HL-60 (cell line): Measurements from ENCODE around the gene TRIP10.

ENCODE experiments used
- DNase-seq, 2 experiments: peaks; one replicate each; pipeline ENCODE4 v3.0.0-alpha.2; 2010 to 2020; ENCODE audit warnings: low read depth in 1 of 2, low spot score in 1 of 2
- H3K27ac ChIP-seq: fragments of 250-450 bp; sonication (Bioruptor Pico); replicated peaks from 2 replicates; pipeline ENCODE4 v1.5.1; 2020; ENCODE audit warnings: mild to moderate bottlenecking, moderate library complexity
- H3K27me3 ChIP-seq: fragments of 250-450 bp; sonication (Bioruptor Pico); 2 replicates; pipeline ENCODE4 v1.5.1; 2021; ENCODE audit warnings: mild to moderate bottlenecking, moderate library complexity; ENCODE audit not compliant: insufficient read depth, poor library complexity, severe bottlenecking
- H3K4me3 ChIP-seq: replicated peaks from 2 replicates; pipeline ENCODE4 v1.5.1; 2011; ENCODE audit warnings: mild to moderate bottlenecking, control low read depth, low read length; ENCODE audit not compliant: insufficient read depth
- GABPA ChIP-seq: IDR thresholded peaks from 2 replicates; pipeline ENCODE4 v1.6.1; 2012; ENCODE audit warnings: low read depth
- POLR2AphosphoS5 ChIP-seq: IDR thresholded peaks from 2 replicates; pipeline ENCODE4 v1.6.1; 2012; ENCODE audit warnings: low read depth
- SPI1 ChIP-seq: IDR thresholded peaks from 2 replicates; pipeline ENCODE4 v1.6.1; 2012; ENCODE audit warnings: low read depth, mild to moderate bottlenecking, borderline replicate concordance
- TF ChIP-seq, protein P1 (sequence below): IDR thresholded peaks from 2 replicates; pipeline ENCODE4 v1.6.1; 2012; ENCODE audit warnings: low read depth; ENCODE audit not compliant: insufficient replicate concordance
- TF ChIP-seq, protein P2 (sequence below): IDR thresholded peaks from one replicate; pipeline ENCODE4 v1.5.1; 2011; ENCODE audit warnings: low read length, control low read depth, inconsistent platforms; ENCODE audit not compliant: insufficient read depth

TRIP10 gene

DNA sequence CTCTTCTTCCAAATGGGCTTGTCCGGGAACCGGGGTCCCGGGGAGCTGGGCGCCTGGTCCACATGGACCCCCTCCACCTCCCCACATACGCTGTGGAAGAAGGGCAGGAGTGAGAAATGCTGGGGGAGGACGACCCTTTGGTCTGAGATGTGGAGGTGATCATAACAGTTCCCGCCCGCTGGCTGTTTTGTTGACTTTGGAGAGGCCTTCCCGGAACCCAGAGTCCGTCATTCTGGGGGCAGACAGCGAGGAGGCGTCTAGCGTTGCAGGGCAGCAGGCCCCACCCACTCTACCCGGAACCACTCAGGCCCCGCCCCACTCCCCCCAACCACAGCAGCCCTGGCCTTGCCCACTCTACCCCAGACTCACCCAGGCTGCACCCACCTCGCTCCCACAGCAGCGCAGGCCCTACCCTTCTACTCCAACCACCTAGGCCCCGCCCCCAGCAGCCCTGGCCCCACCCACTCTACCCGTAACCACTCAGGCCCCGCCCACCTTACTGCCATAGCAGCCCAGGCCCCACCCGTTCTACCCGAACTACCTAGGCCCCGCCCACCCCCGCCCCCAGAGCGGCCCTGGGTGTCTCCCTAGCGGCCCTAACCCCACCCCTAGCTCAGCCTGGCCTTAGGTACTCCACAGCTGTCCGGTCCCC, 9.2 kb upstream of the TRIP10 start:
- Histone ChIP-seq H3K27ac (no peak overlapping the region), H3K4me3 (no peak overlapping the region), H3K27me3 (no peaks in the 10 kb centered on the region)
- no peak for TF ChIP-seq GABPA
- TF ChIP-seq SPI1 = no peak
- TF ChIP-seq, protein P1, sequence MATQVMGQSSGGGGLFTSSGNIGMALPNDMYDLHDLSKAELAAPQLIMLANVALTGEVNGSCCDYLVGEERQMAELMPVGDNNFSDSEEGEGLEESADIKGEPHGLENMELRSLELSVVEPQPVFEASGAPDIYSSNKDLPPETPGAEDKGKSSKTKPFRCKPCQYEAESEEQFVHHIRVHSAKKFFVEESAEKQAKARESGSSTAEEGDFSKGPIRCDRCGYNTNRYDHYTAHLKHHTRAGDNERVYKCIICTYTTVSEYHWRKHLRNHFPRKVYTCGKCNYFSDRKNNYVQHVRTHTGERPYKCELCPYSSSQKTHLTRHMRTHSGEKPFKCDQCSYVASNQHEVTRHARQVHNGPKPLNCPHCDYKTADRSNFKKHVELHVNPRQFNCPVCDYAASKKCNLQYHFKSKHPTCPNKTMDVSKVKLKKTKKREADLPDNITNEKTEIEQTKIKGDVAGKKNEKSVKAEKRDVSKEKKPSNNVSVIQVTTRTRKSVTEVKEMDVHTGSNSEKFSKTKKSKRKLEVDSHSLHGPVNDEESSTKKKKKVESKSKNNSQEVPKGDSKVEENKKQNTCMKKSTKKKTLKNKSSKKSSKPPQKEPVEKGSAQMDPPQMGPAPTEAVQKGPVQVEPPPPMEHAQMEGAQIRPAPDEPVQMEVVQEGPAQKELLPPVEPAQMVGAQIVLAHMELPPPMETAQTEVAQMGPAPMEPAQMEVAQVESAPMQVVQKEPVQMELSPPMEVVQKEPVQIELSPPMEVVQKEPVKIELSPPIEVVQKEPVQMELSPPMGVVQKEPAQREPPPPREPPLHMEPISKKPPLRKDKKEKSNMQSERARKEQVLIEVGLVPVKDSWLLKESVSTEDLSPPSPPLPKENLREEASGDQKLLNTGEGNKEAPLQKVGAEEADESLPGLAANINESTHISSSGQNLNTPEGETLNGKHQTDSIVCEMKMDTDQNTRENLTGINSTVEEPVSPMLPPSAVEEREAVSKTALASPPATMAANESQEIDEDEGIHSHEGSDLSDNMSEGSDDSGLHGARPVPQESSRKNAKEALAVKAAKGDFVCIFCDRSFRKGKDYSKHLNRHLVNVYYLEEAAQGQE = no peak
- TF ChIP-seq POLR2AphosphoS5 = no peak
- TF ChIP-seq, protein P2, sequence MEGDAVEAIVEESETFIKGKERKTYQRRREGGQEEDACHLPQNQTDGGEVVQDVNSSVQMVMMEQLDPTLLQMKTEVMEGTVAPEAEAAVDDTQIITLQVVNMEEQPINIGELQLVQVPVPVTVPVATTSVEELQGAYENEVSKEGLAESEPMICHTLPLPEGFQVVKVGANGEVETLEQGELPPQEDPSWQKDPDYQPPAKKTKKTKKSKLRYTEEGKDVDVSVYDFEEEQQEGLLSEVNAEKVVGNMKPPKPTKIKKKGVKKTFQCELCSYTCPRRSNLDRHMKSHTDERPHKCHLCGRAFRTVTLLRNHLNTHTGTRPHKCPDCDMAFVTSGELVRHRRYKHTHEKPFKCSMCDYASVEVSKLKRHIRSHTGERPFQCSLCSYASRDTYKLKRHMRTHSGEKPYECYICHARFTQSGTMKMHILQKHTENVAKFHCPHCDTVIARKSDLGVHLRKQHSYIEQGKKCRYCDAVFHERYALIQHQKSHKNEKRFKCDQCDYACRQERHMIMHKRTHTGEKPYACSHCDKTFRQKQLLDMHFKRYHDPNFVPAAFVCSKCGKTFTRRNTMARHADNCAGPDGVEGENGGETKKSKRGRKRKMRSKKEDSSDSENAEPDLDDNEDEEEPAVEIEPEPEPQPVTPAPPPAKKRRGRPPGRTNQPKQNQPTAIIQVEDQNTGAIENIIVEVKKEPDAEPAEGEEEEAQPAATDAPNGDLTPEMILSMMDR = no peak
- DNase-seq = no peak

DNA sequence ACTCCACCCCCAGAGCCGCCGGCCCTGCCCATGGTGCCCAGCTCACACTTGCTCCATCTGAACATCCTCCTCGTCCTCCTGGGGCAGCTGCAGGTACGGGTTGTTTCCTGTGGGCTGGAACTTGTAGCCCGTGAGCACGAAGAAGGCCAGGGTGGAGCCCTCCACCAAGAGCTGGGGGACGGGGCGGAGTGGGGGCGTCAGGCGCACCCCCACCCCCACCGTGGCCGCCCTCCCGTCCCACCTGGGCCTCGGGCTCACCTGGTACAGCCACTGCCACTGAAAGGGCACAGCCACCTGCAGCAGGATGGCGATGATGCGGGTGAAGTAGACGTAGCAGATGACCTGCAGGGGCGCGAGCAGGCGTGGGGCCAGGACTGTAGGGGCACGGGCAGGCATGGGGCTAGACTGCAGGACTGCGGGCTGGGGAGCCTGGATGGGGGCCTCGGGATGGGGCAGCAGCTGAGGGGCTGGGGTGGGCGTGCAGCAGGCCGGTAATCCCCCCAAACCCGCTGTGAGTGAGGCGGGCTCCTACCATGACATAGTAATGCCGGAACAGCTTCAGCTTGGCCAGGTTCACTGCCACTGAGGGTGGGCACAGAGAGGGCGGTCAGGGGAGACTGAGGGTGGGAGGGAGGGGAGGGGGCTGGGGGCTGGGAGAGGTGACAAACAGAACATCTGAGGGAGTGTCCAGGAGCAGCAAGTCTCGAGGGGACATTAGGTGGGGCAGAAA, 8.4 kb upstream of the TRIP10 start:
- no peak overlapping the region for H3K4me3 ChIP-seq

DNA sequence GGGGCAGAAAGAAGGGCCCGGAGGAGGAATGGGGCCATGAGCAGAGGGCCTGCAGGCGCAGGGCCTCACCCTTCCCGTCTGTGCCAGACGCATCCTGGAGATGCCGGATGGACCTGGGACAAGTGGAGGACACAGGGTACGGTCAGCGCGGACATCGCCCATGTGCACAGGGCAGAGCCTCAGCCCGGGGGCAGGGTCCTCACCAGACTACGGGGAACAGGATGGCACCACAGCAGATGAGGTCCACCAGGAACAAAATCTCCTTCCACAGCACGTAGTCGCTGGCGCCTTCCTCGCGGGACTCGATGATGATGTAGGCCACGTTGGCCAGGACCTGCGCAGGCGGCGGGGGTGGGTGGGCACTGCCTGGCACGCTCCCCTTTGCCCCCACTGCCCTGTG, 7.7 kb upstream of the TRIP10 start:
- Histone ChIP-seq H3K27ac (no peak overlapping the region), H3K4me3 (no peak overlapping the region), H3K27me3 (no peaks in the 10 kb centered on the region)
- TF ChIP-seq, protein P1 = no peak
- TF ChIP-seq, protein P2 = no peak
- no peak for DNase-seq

More for the DNA sequence above, 8.4 kb upstream of the TRIP10 start:
- TF ChIP-seq, protein P2 = no peak
- TF ChIP-seq POLR2AphosphoS5 (no peak), SPI1 (no peak), GABPA (no peak)
- TF ChIP-seq, protein P1 = no peak
- DNase-seq = no peak
- no peak overlapping the region for H3K27ac ChIP-seq
- H3K27me3 ChIP-seq = no peaks in the 10 kb centered on the region
